Choroid plexus epithelial cell (primary cell): Measurements from ENCODE around the gene GUCY1A2.
"Not testable (repeated sequence)": the region's sequence is repeated elsewhere in the genome, so short reads cannot be mapped to it uniquely, and the experiment has no call there.

Experiments
- DNase-seq: peaks from one replicate; pipeline ENCODE4 v3.0.0-alpha.2; 2010; ENCODE audit warnings: low read depth
- H3K4me3 ChIP-seq: 2 replicates; pipeline ENCODE4 v1.5.1; 2011; ENCODE audit warnings: low read depth, mild to moderate bottlenecking, control low read depth, low read length, moderate library complexity
- TF ChIP-seq, protein P1 (sequence below): conservative IDR thresholded peaks from 2 replicates; pipeline ENCODE4 v1.5.1; 2011; ENCODE audit warnings: low read depth, mild to moderate bottlenecking, control low read depth, inconsistent platforms, low read length, moderate library complexity

GUCY1A2 gene, protein sequence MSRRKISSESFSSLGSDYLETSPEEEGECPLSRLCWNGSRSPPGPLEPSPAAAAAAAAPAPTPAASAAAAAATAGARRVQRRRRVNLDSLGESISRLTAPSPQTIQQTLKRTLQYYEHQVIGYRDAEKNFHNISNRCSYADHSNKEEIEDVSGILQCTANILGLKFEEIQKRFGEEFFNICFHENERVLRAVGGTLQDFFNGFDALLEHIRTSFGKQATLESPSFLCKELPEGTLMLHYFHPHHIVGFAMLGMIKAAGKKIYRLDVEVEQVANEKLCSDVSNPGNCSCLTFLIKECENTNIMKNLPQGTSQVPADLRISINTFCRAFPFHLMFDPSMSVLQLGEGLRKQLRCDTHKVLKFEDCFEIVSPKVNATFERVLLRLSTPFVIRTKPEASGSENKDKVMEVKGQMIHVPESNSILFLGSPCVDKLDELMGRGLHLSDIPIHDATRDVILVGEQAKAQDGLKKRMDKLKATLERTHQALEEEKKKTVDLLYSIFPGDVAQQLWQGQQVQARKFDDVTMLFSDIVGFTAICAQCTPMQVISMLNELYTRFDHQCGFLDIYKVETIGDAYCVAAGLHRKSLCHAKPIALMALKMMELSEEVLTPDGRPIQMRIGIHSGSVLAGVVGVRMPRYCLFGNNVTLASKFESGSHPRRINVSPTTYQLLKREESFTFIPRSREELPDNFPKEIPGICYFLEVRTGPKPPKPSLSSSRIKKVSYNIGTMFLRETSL

DNA sequence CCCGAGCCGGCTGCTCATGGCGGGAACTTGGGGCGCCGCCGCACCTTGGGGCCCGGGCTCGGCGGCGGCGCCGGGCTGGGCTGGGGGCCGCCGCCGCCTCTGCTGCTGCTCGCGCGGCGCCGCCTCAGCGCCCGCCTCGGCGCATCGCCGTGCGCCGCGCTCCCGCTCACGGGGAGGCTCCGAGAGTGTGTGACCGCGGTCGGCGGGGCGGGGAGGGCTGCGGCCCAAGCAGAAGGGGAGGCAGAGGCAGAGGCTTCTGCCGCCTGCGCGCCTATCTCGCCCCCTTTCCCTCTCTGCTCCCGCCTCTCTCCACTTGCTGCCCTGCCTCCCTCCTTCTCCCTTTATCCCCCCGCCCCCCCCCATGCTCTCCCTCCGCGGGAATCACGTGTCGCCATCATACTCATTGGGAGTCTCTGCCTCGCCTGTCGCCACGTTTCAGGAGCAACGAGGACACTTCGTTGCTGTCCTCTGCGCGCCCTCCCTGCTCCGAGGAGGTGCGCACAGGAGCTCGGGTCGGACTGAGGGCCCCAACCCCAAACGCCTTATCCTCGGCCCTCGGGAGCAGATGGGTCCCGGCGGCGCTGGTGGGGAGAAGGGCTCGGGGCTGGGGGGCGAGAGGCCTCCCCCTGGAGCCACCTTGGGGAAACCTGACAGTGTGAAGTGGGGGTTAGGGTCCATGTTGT lies at the start of gene GUCY1A2:
TSS of gene GUCY1A2 (minus strand) at position 258 of the 683 bp plus-strand sequence. CDS start 421 bp downstream, outside the sequence.
- peak within 1 kb of the TSS; percentile 59 for H3K4me3 ChIP-seq
- TF ChIP-seq, protein P1, sequence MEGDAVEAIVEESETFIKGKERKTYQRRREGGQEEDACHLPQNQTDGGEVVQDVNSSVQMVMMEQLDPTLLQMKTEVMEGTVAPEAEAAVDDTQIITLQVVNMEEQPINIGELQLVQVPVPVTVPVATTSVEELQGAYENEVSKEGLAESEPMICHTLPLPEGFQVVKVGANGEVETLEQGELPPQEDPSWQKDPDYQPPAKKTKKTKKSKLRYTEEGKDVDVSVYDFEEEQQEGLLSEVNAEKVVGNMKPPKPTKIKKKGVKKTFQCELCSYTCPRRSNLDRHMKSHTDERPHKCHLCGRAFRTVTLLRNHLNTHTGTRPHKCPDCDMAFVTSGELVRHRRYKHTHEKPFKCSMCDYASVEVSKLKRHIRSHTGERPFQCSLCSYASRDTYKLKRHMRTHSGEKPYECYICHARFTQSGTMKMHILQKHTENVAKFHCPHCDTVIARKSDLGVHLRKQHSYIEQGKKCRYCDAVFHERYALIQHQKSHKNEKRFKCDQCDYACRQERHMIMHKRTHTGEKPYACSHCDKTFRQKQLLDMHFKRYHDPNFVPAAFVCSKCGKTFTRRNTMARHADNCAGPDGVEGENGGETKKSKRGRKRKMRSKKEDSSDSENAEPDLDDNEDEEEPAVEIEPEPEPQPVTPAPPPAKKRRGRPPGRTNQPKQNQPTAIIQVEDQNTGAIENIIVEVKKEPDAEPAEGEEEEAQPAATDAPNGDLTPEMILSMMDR = no peak
- DNase-seq = peak; percentile 5

DNA sequence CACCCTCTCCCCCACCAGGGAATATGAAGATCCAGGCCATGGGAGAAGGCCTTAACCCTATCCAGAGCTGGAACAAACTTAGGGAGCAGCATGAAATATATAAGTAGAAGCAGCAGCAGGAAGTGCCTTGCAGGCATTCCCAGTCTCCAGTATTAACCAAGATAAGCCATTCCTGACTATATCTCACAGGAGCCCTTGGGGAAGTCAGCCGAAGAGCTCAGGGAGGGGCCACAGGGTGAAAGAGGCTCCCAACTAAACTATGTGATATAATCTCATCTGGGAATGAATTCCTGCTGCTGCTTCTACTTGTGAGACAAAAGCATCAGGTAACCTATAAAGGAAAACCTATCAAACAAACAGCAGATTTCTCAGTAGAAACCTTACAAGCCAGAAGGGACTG lies 36.1 kb upstream of the GUCY1A2 start:
- H3K4me3 ChIP-seq = no peak overlapping the region
- TF ChIP-seq, protein P1 = no peak
- no peak for DNase-seq

DNA sequence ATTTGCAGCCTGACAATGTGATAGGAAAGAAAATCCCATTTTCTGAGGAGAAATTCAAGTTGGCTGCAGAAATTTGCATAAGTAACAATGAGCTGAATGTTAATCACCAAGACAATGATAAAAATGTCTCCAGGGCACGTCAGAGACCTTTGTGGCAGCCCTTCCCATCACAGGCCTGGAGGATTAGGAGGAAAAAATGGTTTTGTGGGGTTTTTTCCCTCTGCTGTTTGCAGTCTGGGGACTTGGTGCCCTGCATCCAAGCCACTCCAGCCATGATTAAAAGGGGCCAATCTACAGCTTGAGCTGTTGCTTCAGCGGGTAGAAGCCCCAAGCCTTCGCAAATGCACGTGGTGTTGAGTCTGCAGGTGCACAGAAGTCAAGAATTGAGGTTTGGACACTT lies 33.1 kb upstream of the GUCY1A2 start:
- not testable (repeated sequence) for DNase-seq, H3K4me3 ChIP-seq

DNA sequence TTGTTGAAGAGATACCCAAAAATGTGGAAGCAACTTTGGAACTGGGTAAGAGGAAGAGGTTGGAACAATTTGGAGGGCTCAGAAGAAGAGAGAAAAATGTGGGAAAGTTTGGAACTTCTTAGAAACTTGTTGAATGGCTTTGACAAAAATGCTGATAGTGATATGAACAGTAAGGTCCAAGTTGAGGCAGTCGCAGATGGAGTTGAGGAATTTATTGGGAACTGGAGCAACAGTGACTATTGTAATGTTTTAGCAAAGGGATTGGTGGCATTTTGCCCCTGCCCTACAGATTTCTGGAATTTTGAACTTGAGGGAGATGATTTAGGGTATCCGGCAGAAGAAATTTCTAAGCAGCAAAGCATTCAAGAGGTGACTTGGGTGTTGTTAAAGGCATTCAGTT lies 32.6 kb upstream of the GUCY1A2 start:
- H3K4me3 ChIP-seq, DNase-seq: not testable (repeated sequence)

DNA sequence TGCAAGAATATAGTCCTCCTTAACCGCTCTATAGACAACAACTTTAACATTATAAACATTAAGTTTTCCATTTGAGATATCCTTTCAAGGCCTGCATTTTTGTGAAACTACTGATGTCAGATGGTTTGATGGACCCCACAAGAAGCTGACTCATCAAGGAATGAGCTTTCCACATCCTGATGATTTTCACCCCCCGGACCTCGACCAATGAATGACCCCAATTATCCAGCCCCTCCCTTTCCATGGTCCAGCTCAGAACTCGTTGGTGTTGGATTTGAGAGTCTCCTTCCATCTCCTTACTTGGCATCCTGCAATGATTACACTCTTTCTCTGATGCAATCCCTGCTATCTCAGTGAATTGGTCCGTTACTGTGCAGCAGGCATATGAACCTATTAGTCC lies 31.8 kb upstream of the GUCY1A2 start:
- H3K4me3 ChIP-seq = no peak overlapping the region
- peak; percentile 22 for DNase-seq

DNA sequence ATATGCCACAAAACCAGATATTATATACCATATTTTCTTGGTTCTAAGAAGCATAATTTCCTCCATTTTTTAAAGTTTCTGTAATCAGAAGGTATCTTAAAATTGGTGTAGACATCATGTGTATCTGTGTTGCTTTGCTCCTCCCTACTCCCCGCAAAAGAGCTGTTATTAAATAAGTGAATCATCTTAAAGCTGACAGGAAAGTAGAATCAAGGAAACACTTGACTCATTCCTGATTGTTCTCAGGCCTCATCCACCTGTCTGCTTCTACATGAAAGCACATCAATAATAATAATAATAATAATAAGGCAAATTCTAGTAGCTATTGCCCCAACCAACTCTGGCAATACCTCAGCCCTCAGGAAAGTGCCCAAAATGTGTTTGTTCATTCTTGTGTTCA lies 26.2 kb upstream of the GUCY1A2 start:
- TF ChIP-seq, protein P1 = no peak
- peak; percentile 41 for DNase-seq
- H3K4me3 ChIP-seq = no peak overlapping the region

More for the DNA sequence above, 31.8 kb upstream of the GUCY1A2 start:
- TF ChIP-seq, protein P1 = no peak

DNA sequence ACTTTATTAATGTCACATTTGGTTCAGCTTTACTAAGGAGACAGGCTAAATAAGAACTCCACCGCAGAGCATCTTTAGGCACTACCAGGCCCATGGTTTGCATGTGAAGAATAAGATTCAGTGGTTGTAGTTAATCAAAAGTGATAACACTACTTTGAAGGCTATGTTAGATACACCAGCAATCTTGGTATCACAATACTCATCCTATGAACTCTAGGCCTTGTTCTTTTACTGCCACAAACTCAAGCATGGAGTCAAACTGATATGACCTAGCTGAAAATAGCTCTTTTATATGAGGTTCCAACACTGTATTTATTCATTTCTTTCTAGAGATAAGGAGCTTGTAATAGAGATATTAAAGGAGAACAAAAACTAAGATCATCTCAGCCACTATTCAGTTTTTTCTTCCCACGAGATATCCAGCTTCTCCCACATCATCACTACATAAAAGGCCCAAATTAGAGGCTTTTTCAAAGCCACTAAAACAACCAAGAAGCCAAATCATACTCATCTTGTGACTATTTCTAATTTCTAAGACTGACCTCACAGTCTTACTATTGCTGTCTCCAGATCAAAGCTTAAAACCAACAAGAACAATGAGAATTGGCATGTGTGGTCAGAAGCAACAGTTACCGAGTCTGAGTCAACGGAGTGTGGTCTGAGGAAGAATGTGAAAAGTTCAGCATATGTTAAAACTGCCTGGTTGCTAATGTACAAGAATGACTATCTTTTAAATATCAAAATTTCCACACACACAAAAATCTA lies 25.1 kb upstream of the GUCY1A2 start:
- no peak overlapping the region for H3K4me3 ChIP-seq
- TF ChIP-seq, protein P1 = no peak
- peak; percentile 98 for DNase-seq
